Fibroblast of skin of back (primary cell): Measurements from ENCODE around the gene SLC39A7. TPM values are rescaled to one million over a fixed set of nuclear protein-coding genes. Genes with fewer than 3 reads are reported as not detected.
A peak's percentile ranks its signal among the peaks of the same experiment; 100 is the strongest.

Source experiments
- DNase-seq: peaks from one replicate; pipeline ENCODE4 v3.0.0-alpha.2; 2013
- polyA plus RNA-seq, 2 experiments: library from polyadenylated mRNA; unstranded; fragments of 120-200 nt; gene quantifications; one replicate each; pipeline ENCODE4 v1.2.1, GENCODE V29; 2013; ENCODE audit not compliant: insufficient read length in 2 of 2

SLC39A7 gene
- 222 TPM for polyA plus RNA-seq (2013, experiment 1 of 2; ENCODE audit: insufficient read length)
- polyA plus RNA-seq (2013, experiment 2 of 2; ENCODE audit: insufficient read length) = 165 TPM

- DNase-seq = peak; percentile 99
Observed at GRCh38 chr6:33200219-33201146, at the start of gene SLC39A7, which contains the start of gene RXRB. Gene SLC39A7, plus strand, starts transcription at chr6:33200867. Its CDS starts 379 bp downstream, at chr6:33201246. Gene RXRB, minus strand, starts transcription at chr6:33200665. Its CDS starts 189 bp downstream, at chr6:33200476.

- no peak for DNase-seq
Observed at GRCh38 chr6:33151050-33151449, 49.6 kb upstream of the SLC39A7 start.

GRCh38 chr6:33154349-33154748 lies 46.3 kb upstream of the SLC39A7 start:
- DNase-seq = no peak

GRCh38 chr6:33156561-33156960 lies 44.1 kb upstream of the SLC39A7 start:
- DNase-seq = no peak

GRCh38 chr6:33156964-33157363 lies 43.7 kb upstream of the SLC39A7 start:
- DNase-seq = no peak

GRCh38 chr6:33160096-33160495 lies 40.6 kb upstream of the SLC39A7 start:
- DNase-seq = no peak

- peak; percentile 60 for DNase-seq
Observed at GRCh38 chr6:33160728-33161344, 39.8 kb upstream of the SLC39A7 start.

GRCh38 chr6:33161354-33162331 lies 39.0 kb upstream of the SLC39A7 start:
- DNase-seq = peak; percentile 60

- no peak for DNase-seq
Observed at GRCh38 chr6:33163540-33163939, 37.1 kb upstream of the SLC39A7 start.

- DNase-seq = no peak
Observed at GRCh38 chr6:33164176-33164575, 36.5 kb upstream of the SLC39A7 start.

- DNase-seq = no peak
Observed at GRCh38 chr6:33164665-33165373, 35.8 kb upstream of the SLC39A7 start.

GRCh38 chr6:33165581-33166258 lies 34.9 kb upstream of the SLC39A7 start:
- no peak for DNase-seq

- no peak for DNase-seq
Observed at GRCh38 chr6:33166363-33166762, 34.3 kb upstream of the SLC39A7 start.

- DNase-seq = no peak
Observed at GRCh38 chr6:33166811-33167210, 33.9 kb upstream of the SLC39A7 start.

- no peak for DNase-seq
Observed at GRCh38 chr6:33167374-33168283, 33.0 kb upstream of the SLC39A7 start.

GRCh38 chr6:33168284-33168601 lies 32.4 kb upstream of the SLC39A7 start:
- DNase-seq = no peak

- no peak for DNase-seq
Observed at GRCh38 chr6:33168639-33169038, 32.0 kb upstream of the SLC39A7 start.

GRCh38 chr6:33169291-33170175 lies 31.1 kb upstream of the SLC39A7 start:
- DNase-seq = no peak
